HepG2 (cell line): ENCODE data around the gene DGCR8. TPM values are rescaled to one million over a fixed set of nuclear protein-coding genes. Genes with fewer than 3 reads are reported as not detected.

Source experiments
- ATAC-seq: fragments of 200-7000 bp; cut with Tn5 transposase; 3 replicates; pipeline ENCODE4 v1.9.1; 2020; ENCODE audit warnings: mild to moderate bottlenecking, moderate library complexity
- BruUV-seq: library from RNA; stranded (reverse); fragments of 400-500 nt; replicated peaks from 2 replicates; lab custom pipeline; 2021; lab: Mats Ljungman, UMichigan
- CTCF ChIA-PET: fragments of 300-600 bp; formaldehyde crosslinking; extraction: SDS; loops from one replicate; lab custom pipeline; 2021; ENCODE audit warnings: low total read pairs, inconsistent platforms, low intra/inter-chr PET ratio; lab: Yijun Ruan, JAX
- POLR2A ChIA-PET: fragments of 350-600 bp; sonication (Branson Sonifier 250); formaldehyde crosslinking; loops from one replicate; lab custom pipeline; 2020; ENCODE audit warnings: antibody characterized with exemption, inconsistent platforms; lab: Yijun Ruan, JAX
- DNase-seq: peaks from one replicate; pipeline ENCODE4 v3.0.0-alpha.2; 2015; ENCODE audit warnings: low spot score
- FAIRE-seq: peaks from 3 replicates; lab custom pipeline; 2011; peaks lifted over from hg19 to GRCh38; lab: Jason Lieb, UNC
- H2AFZ ChIP-seq: one replicate; pipeline ENCODE4 v1.6.1; 2011; ENCODE audit warnings: low read length, inconsistent platforms
- H3K27ac ChIP-seq: fragments of 300-600 bp; 3 replicates; pipeline ENCODE4 v1.8.0; 2011; ENCODE audit warnings: mixed run types, mild to moderate bottlenecking, mixed read lengths, low read length, inconsistent platforms; ENCODE audit not compliant: insufficient read depth; ENCODE audit errors: extremely low read length
- H3K27me3 ChIP-seq, 2 experiments: fragments of 200-600 bp in 1 of 2; 2 replicates in 1 of 2; 3 replicates in 1 of 2; pipeline versions ENCODE4 v1.6.0 to v1.8.0; 2011; ENCODE audit warnings: low read length in 2 of 2, mild to moderate bottlenecking in 2 of 2, moderate library complexity in 2 of 2, inconsistent platforms in 1 of 2; ENCODE audit not compliant: insufficient read depth in 2 of 2, control insufficient read depth in 1 of 2
- H3K36me3 ChIP-seq, 2 experiments: fragments of 200-600 bp in 1 of 2; replicated peaks in 1 of 2; 2 replicates in 1 of 2; 3 replicates in 1 of 2; pipeline versions ENCODE4 v1.5.1 to v1.8.0; 2011; ENCODE audit warnings: low read length in 2 of 2, inconsistent platforms in 1 of 2; ENCODE audit not compliant: insufficient read depth in 2 of 2, control insufficient read depth in 1 of 2
- H3K4me1 ChIP-seq: 2 replicates; pipeline ENCODE4 v1.5.1; 2012; ENCODE audit warnings: low read length, inconsistent platforms; ENCODE audit not compliant: insufficient read depth
- H3K4me2 ChIP-seq: 2 replicates; pipeline ENCODE4 v1.6.0; 2011; ENCODE audit warnings: low read depth, low read length, inconsistent platforms
- H3K4me3 ChIP-seq, 3 experiments: fragments of 200-600 bp in 1 of 3; sonication (generic), shearing (Covaris generic) in 1 of 3; replicated peaks in 1 of 3; 2 replicates each; pipeline ENCODE4 v1.5.1; 2011 to 2016; ENCODE audit warnings: low read length in 3 of 3, inconsistent platforms in 2 of 3, low read depth in 2 of 3, mild to moderate bottlenecking in 2 of 3, control low read depth in 1 of 3, mixed read lengths in 1 of 3; ENCODE audit not compliant: insufficient read depth in 1 of 3
- H3K79me2 ChIP-seq: one replicate; pipeline ENCODE4 v1.6.1; 2011; ENCODE audit warnings: low read length, inconsistent platforms; ENCODE audit not compliant: insufficient read depth
- H3K9ac ChIP-seq: 2 replicates; pipeline ENCODE4 v1.6.0; 2011; ENCODE audit warnings: mild to moderate bottlenecking, low read depth, low read length, inconsistent platforms; ENCODE audit not compliant: insufficient read depth
- H3K9me3 ChIP-seq: 2 replicates; pipeline ENCODE4 v1.5.1; 2012; ENCODE audit warnings: mild to moderate bottlenecking, low read length
- H4K20me1 ChIP-seq: 2 replicates; pipeline ENCODE4 v1.6.0; 2011; ENCODE audit warnings: inconsistent platforms, mild to moderate bottlenecking, low read length, moderate library complexity; ENCODE audit not compliant: insufficient read depth
- ATAD3A ChIP-seq: sonication (generic); formaldehyde crosslinking; IDR thresholded peaks from 2 replicates; pipeline ENCODE4 v1.4.0; 2020; ENCODE audit warnings: missing genetic modification reagents
- CENPT ChIP-seq: sonication (generic); formaldehyde crosslinking; IDR thresholded peaks from 2 replicates; pipeline ENCODE4 v1.8.0; 2022; ENCODE audit warnings: low read depth, mild to moderate bottlenecking, moderate library complexity, missing genetic modification reagents
- CSRNP1 ChIP-seq: sonication (generic); formaldehyde crosslinking; IDR thresholded peaks from 2 replicates; pipeline ENCODE4 v1.8.1; 2023; ENCODE audit warnings: mild to moderate bottlenecking, missing genetic modification reagents
- FOXM1 ChIP-seq: sonication (generic); formaldehyde crosslinking; IDR thresholded peaks from 2 replicates; pipeline ENCODE4 v1.5.0; 2020; ENCODE audit warnings: missing genetic modification reagents
- RBFOX2 ChIP-seq: fragments of 200-400 bp; formaldehyde crosslinking; IDR thresholded peaks from 2 replicates; pipeline ENCODE4 v1.6.1; 2017; ENCODE audit warnings: low read depth, mild to moderate bottlenecking, low read length
- RBM39 ChIP-seq: fragments of 200-400 bp; formaldehyde crosslinking; IDR thresholded peaks from one replicate; pipeline ENCODE4 v1.6.1; 2018; ENCODE audit warnings: antibody characterized with exemption, mild to moderate bottlenecking, low read depth, low read length; ENCODE audit not compliant: poor library complexity, severe bottlenecking
- SIX4 ChIP-seq: sonication (generic); formaldehyde crosslinking; IDR thresholded peaks from 2 replicates; pipeline ENCODE4 v1.4.0; 2020; ENCODE audit warnings: missing genetic modification reagents
- SMARCC2 ChIP-seq: fragments of 450-650 bp; IDR thresholded peaks from 2 replicates; pipeline ENCODE4 v1.6.1; 2017; ENCODE audit warnings: antibody characterized with exemption, mild to moderate bottlenecking
- YEATS2 ChIP-seq: sonication (generic); formaldehyde crosslinking; IDR thresholded peaks from 2 replicates; pipeline ENCODE4 v1.4.0; 2020; ENCODE audit warnings: missing genetic modification reagents, borderline replicate concordance
- ZFP36L1 ChIP-seq: sonication (generic); formaldehyde crosslinking; IDR thresholded peaks from 2 replicates; pipeline ENCODE4 v1.8.0; 2022; ENCODE audit warnings: mild to moderate bottlenecking, missing genetic modification reagents, moderate library complexity
- ZNF121 ChIP-seq: sonication (generic); formaldehyde crosslinking; IDR thresholded peaks from 2 replicates; pipeline ENCODE4 v1.5.0; 2020; ENCODE audit warnings: mild to moderate bottlenecking, missing genetic modification reagents
- ZNF232 ChIP-seq: sonication (generic); formaldehyde crosslinking; IDR thresholded peaks from 2 replicates; pipeline ENCODE4 v1.4.0; 2020; ENCODE audit warnings: missing genetic modification reagents, borderline replicate concordance
- ZNF367 ChIP-seq: sonication (generic); formaldehyde crosslinking; IDR thresholded peaks from 2 replicates; pipeline ENCODE4 v1.4.0; 2020; ENCODE audit warnings: missing genetic modification reagents, borderline replicate concordance
- ZNF501 ChIP-seq: sonication (generic); formaldehyde crosslinking; IDR thresholded peaks from 2 replicates; pipeline ENCODE4 v1.5.1; 2020; ENCODE audit warnings: mild to moderate bottlenecking, moderate library complexity, missing genetic modification reagents
- ZNF709 ChIP-seq: sonication (generic); formaldehyde crosslinking; IDR thresholded peaks from 2 replicates; pipeline ENCODE4 v1.5.0; 2020; ENCODE audit warnings: mild to moderate bottlenecking, missing genetic modification reagents
- ZNF775 ChIP-seq: sonication (generic); formaldehyde crosslinking; IDR thresholded peaks from 2 replicates; pipeline ENCODE4 v1.4.0; 2020; ENCODE audit warnings: missing genetic modification reagents, mild to moderate bottlenecking, moderate library complexity, borderline replicate concordance
- ZNF782 ChIP-seq: sonication (generic); formaldehyde crosslinking; IDR thresholded peaks from 2 replicates; pipeline ENCODE4 v1.4.0; 2020; ENCODE audit warnings: missing genetic modification reagents, mild to moderate bottlenecking, borderline replicate concordance
- ZNF83 ChIP-seq: sonication (generic); formaldehyde crosslinking; IDR thresholded peaks from 2 replicates; pipeline ENCODE4 v1.4.0; 2020; ENCODE audit warnings: missing genetic modification reagents, mild to moderate bottlenecking, borderline replicate concordance
- ZSCAN25 ChIP-seq: sonication (generic); formaldehyde crosslinking; IDR thresholded peaks from 2 replicates; pipeline ENCODE4 v1.8.0; 2022; ENCODE audit warnings: mild to moderate bottlenecking, missing genetic modification reagents
- ZSCAN30 ChIP-seq: sonication (generic); formaldehyde crosslinking; IDR thresholded peaks from 2 replicates; pipeline ENCODE4 v1.5.0; 2020; ENCODE audit warnings: mild to moderate bottlenecking, missing genetic modification reagents
- WGBS: methylation state at CpG from one replicate; pipeline ENCODE4 v1.1.6; 2017; ENCODE audit warnings: low lambda C conversion rate; 5-methylcytosine and 5-hydroxymethylcytosine counted together
- in situ Hi-C: cut with HindIII; loops from 2 replicates; pipeline ENCODE4 v1.10.0; 2017; ENCODE audit warnings: low pct_unique_long_range_greater_than_20kb; ENCODE audit not compliant: extremely low pct_ligation_motif_present
- intact Hi-C: fragments of 100-400 bp; cut with micrococcal nuclease; formaldehyde crosslinking; loops from one replicate; pipeline ENCODE4 v1.10.0; 2022; ENCODE audit not compliant: unreplicated experiment
- polyA plus RNA-seq, 8 experiments: library from polyadenylated mRNA; depleted of rRNA in 3 of 8; stranded (reverse) in 7 of 8; unstranded in 1 of 8; fragments of >200 nt; fragmentation: Illumina TruSeq in 4 of 8; extraction: Trizol in 4 of 8; gene quantifications; 2 replicates each; pipeline versions ENCODE4 v1.2.1 to v1.2.3, GENCODE V29; 2011 to 2016; ENCODE audit warnings: low read depth in 4 of 8, missing spikeins in 1 of 8, mixed read lengths in 1 of 8; ENCODE audit not compliant: insufficient read depth in 1 of 8
- total RNA-seq, 5 experiments: library from RNA; depleted of rRNA; stranded (reverse); fragments of >200 nt; fragmentation: Illumina TruSeq; extraction: Trizol; gene quantifications; 2 replicates each; pipeline ENCODE4 v1.2.3, GENCODE V29; 2016; ENCODE audit warnings: low read depth in 1 of 5
- TF ChIP-seq, protein P1 (sequence below): sonication (generic); formaldehyde crosslinking; IDR thresholded peaks from 2 replicates; pipeline ENCODE4 v1.5.0; 2020; ENCODE audit warnings: mild to moderate bottlenecking, missing genetic modification reagents

Gene DGCR8
- total and polyA plus RNA-seq, 2 of the 13 experiments (the other 11 are each of a cell fraction or from before 2014, with no cell fraction given): 10.2 to 23.2 TPM

DNA sequence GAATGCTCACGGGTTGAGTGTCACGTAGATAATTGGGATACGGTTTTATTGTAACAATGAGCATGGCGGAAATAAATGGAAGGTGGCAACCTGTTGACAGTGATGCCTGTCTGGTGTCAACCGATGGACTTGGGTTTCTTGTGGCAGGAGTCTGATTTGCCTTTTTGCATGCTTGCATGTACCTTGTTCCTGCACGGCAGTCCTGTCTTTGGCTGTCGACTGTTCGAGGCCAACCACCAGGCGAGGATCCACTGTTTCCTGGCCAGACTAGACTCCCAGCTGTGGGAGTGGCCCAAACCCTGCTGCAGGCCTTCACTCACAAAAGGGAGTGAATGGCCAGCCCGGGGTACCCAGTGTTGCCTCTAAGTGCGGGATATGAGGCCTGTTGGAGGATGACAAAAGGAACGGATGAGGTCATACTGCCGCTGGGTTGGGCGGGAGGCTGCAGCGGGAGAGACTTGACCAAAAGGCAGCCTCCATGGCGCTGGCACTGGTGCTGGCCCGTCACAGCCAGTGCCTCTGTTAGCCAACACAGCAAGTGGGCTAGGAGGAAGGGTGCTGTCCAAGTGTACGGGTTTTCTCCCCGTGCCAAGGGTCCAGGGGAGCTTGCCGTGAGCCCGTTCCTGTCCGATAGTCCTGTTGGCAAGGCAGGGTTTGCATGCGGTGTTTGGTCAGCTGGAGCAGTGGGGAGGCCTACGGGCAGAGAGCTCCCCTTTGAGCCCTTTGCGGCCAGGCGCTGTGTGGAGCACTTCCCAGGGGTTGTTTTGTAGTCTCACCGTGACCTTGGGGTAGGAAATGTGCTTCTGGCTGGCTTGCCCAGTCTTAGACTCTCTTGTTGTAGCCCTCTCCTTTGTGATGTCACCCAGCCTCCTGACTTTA lies 974 bp downstream of the DGCR8 start:
- no peak for FAIRE-seq
- peaks cover 15% of the 10 kb centered on the region; the same call in 1 of the 2 replicates for H4K20me1 ChIP-seq
- peak; percentile 43 for DNase-seq
- H3K36me3 ChIP-seq: peaks cover 8 to 13% of the 10 kb centered on the region in 2 experiments; a peak in 4 of 5 replicates
- H3K27me3 ChIP-seq: no peaks in the 10 kb centered on the region; a peak in 2 of 5 replicates
- peak overlapping the region; percentile 90 for H3K4me2 ChIP-seq
- in situ Hi-C loops: no loop called here
- ChIA-PET CTCF (no interaction called here), POLR2A (interaction anchor here (1.1 to 1.8 kb wide), 2 partner anchors 10 to 35 kb away, joined by 4 to 5 read pairs; partner anchors contain the start of gene RANBP1)
- peak overlapping the region; percentile 85 for H3K27ac ChIP-seq
- H3K4me1 ChIP-seq: peaks cover 58% of the 10 kb centered on the region
- WGBS: under 1% methylated on average over 21 of the region's 27 CpGs
- intact Hi-C loops: loop anchor here (5.0 kb wide), 1 partner anchor 36 kb away; the partner anchor contains the start of genes RANBP1 and TRMT2A
- peaks cover 55% of the 10 kb centered on the region for H3K79me2 ChIP-seq
- H3K9me3 ChIP-seq: no peaks in the 10 kb centered on the region
- BruUV-seq: TSS peak; percentile 85
- peak; percentile 14 for ATAC-seq
- no peak overlapping the region for H2AFZ ChIP-seq
- H3K9ac ChIP-seq: peak overlapping the region; percentile 95
- H3K4me3 ChIP-seq: peak overlapping the region; percentile 66 to 87 (median 75)
- no peak for TF ChIP-seq FOXM1 (CRISPR knock-in tag)
- no peak for TF ChIP-seq CENPT (CRISPR knock-in tag)
- no peak for TF ChIP-seq ZNF367
- peak; percentile 56; the same call in 1 of the 2 replicates for TF ChIP-seq ATAD3A
- no peak for TF ChIP-seq ZNF232 (CRISPR knock-in tag)
- TF ChIP-seq, protein P1, sequence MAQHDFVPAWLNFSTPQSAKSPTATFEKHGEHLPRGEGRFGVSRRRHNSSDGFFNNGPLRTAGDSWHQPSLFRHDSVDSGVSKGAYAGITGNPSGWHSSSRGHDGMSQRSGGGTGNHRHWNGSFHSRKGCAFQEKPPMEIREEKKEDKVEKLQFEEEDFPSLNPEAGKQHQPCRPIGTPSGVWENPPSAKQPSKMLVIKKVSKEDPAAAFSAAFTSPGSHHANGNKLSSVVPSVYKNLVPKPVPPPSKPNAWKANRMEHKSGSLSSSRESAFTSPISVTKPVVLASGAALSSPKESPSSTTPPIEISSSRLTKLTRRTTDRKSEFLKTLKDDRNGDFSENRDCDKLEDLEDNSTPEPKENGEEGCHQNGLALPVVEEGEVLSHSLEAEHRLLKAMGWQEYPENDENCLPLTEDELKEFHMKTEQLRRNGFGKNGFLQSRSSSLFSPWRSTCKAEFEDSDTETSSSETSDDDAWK (CRISPR knock-in tag): no peak
- TF ChIP-seq ZNF501 (CRISPR knock-in tag): peak; percentile 35; the same call in 1 of the 2 replicates
- no peak for TF ChIP-seq CSRNP1 (CRISPR knock-in tag)
- no peak; the same call in 1 of the 2 replicates for TF ChIP-seq YEATS2 (CRISPR knock-in tag)
- TF ChIP-seq ZNF83: no peak
- TF ChIP-seq ZSCAN25 (CRISPR knock-in tag): no peak
- TF ChIP-seq RBFOX2: no peak
- TF ChIP-seq ZNF782 (CRISPR knock-in tag): no peak
- no peak for TF ChIP-seq ZNF775 (CRISPR knock-in tag)
- TF ChIP-seq ZFP36L1 (CRISPR knock-in tag): no peak
- peak; percentile 95 for TF ChIP-seq ZNF121
- no peak for TF ChIP-seq SMARCC2
- 0 out of 2 replicates have a peak, but pooled peaks have one; percentile 51 for TF ChIP-seq ZNF709 (CRISPR knock-in tag)
- no peak for TF ChIP-seq ZSCAN30
- no peak for TF ChIP-seq SIX4 (CRISPR knock-in tag)
- no peak for TF ChIP-seq RBM39
